Omental fat pad (tissue), 4 donors: ENCODE results near the gene DALRD3. TPM values are rescaled to one million over a fixed set of nuclear protein-coding genes. Genes with fewer than 3 reads are reported as not detected.

Experiments used
- ATAC-seq: fragments of 150-250 bp; one replicate; pipeline ENCODE4 v1.9.1; 2016; ENCODE audit warnings: mild to moderate bottlenecking, moderate library complexity; ENCODE audit not compliant: low FRiP score
- DNase-seq: peaks from one replicate; pipeline ENCODE4 v3.0.0-alpha.2; 2019; ENCODE audit warnings: low spot score
- CTCF ChIP-seq, 3 donors: fragments of 450-650 bp; IDR thresholded peaks; one replicate each; pipeline ENCODE4 v1.5.1; 2016 to 2017; ENCODE audit warnings: antibody characterized with exemption in 3 of 3, mild to moderate bottlenecking in 3 of 3, moderate library complexity in 2 of 3
- total RNA-seq, 4 donors: library from RNA; depleted of rRNA; stranded (reverse); fragments of >200 nt; gene quantifications; one replicate each; pipeline ENCODE4 v1.1.0, GENCODE V29; 2016

The DALRD3 gene
- total RNA-seq, 4 donors from 2014 or later, result 15.3 to 36.9 (median 30.9) TPM

- no peak for TF ChIP-seq CTCF (IDR thresholded peaks at IDR 0.05)
- no peak for DNase-seq
- no peak for ATAC-seq
Observed at GRCh38 chr3:49017229-49017970, 980 bp downstream of the DALRD3 start.

- DNase-seq (no peak), ATAC-seq (no peak)
- no peak for TF ChIP-seq CTCF (IDR thresholded peaks at IDR 0.05)
Observed at GRCh38 chr3:49016414-49017228, 1.8 kb downstream of the DALRD3 start.

- no peak for DNase-seq
- no peak for ATAC-seq
- TF ChIP-seq CTCF (IDR thresholded peaks at IDR 0.05), result no peak
Observed at GRCh38 chr3:49015765-49016164, 2.6 kb downstream of the DALRD3 start.

GRCh38 chr3:49015072-49015471, 3.3 kb downstream of the DALRD3 start:
- ATAC-seq, result no peak
- no peak for TF ChIP-seq CTCF (IDR thresholded peaks at IDR 0.05)
- DNase-seq, result no peak

GRCh38 chr3:49013738-49014660, 4.4 kb downstream of the DALRD3 start:
- DNase-seq (no peak), ATAC-seq (no peak)
- TF ChIP-seq CTCF (IDR thresholded peaks at IDR 0.05), result no peak

GRCh38 chr3:49013113-49013737, 5.2 kb downstream of the DALRD3 start:
- ATAC-seq (no peak), DNase-seq (no peak)
- TF ChIP-seq CTCF (IDR thresholded peaks at IDR 0.05), result no peak
